PC-9 (cell line): Measurements from ENCODE around the gene TOMM70.

ENCODE experiments used
- EZH2 ChIP-seq: fragments of 200-600 bp; sonication (generic); IDR thresholded peaks from 2 replicates; pipeline ENCODE4 v1.8.0; 2017; ENCODE audit warnings: antibody characterized with exemption, low read depth
- TF ChIP-seq, protein P1 (sequence below): fragments of 200-600 bp; sonication (generic); conservative IDR thresholded peaks from 2 replicates; pipeline ENCODE4 v1.6.1; 2017; ENCODE audit warnings: mixed run types, antibody characterized with exemption, mild to moderate bottlenecking, moderate library complexity

DNA sequence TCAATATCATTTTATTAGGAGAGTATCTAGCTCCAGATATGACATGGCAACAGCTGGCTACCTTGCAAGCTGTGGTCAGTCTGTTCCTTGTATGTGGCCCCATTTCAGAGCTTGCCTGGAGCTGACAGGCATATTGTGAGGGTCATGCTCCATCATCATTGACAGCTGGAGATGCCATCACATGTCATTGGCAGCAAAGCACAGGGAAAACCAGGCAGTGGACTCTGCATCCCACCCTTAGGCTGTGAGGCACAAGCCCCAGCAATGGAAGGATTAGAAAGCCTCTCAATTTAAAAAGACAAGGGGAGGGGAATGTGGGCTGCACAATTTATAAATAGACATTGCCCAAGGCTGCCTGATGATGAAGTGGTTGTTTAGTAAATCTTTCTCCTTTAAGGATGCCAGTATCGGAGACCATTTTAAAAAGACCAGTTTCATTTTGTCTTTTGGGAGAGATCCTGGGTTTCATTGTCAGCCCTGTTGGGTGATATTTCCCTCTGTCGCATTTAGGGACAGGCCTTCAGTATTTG, 28.4 kb upstream of the TOMM70 start:
- TF ChIP-seq, protein P1, sequence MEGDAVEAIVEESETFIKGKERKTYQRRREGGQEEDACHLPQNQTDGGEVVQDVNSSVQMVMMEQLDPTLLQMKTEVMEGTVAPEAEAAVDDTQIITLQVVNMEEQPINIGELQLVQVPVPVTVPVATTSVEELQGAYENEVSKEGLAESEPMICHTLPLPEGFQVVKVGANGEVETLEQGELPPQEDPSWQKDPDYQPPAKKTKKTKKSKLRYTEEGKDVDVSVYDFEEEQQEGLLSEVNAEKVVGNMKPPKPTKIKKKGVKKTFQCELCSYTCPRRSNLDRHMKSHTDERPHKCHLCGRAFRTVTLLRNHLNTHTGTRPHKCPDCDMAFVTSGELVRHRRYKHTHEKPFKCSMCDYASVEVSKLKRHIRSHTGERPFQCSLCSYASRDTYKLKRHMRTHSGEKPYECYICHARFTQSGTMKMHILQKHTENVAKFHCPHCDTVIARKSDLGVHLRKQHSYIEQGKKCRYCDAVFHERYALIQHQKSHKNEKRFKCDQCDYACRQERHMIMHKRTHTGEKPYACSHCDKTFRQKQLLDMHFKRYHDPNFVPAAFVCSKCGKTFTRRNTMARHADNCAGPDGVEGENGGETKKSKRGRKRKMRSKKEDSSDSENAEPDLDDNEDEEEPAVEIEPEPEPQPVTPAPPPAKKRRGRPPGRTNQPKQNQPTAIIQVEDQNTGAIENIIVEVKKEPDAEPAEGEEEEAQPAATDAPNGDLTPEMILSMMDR, result no peak
- no peak for TF ChIP-seq EZH2
